H1 (cell line): ENCODE results near the gene OVCH1. TPM values are rescaled to one million over a fixed set of nuclear protein-coding genes. Genes with fewer than 3 reads are reported as not detected.

Source experiments
- GABPA ChIP-seq: IDR thresholded peaks from 2 replicates; pipeline ENCODE4 v1.6.1; 2011; ENCODE audit warnings: mild to moderate bottlenecking, low read length, moderate library complexity, borderline replicate concordance; ENCODE audit not compliant: insufficient read depth
- polyA plus RNA-seq, 7 experiments: library from polyadenylated mRNA; depleted of rRNA in 3 of 7; stranded (reverse) in 5 of 7; unstranded in 2 of 7; fragments of >200 nt in 5 of 7; fragments of 200-250 nt in 2 of 7; gene quantifications; 1 replicate in 5 of 7; 2 replicates in 1 of 7; 4 replicates in 1 of 7; pipeline versions ENCODE4 v1.2.1 to v1.2.3, GENCODE V29; 2011 to 2013; ENCODE audit warnings: missing spikeins in 2 of 7, mixed read lengths in 2 of 7
- total RNA-seq: library from RNA; stranded (reverse); fragmentation: NEBNext Ultra II Directional; extraction: Animal tissue kit (Norgen Biotek cat#: 25700); gene quantifications from 2 replicates; pipeline ENCODE4 v1.2.1, GENCODE V29; 2021

The OVCH1 gene
- total and polyA plus RNA-seq, 2 of the 8 experiments (the other 6 are each of a cell fraction or from before 2014, with no cell fraction given), result 0.07 TPM; not detected in 1

DNA sequence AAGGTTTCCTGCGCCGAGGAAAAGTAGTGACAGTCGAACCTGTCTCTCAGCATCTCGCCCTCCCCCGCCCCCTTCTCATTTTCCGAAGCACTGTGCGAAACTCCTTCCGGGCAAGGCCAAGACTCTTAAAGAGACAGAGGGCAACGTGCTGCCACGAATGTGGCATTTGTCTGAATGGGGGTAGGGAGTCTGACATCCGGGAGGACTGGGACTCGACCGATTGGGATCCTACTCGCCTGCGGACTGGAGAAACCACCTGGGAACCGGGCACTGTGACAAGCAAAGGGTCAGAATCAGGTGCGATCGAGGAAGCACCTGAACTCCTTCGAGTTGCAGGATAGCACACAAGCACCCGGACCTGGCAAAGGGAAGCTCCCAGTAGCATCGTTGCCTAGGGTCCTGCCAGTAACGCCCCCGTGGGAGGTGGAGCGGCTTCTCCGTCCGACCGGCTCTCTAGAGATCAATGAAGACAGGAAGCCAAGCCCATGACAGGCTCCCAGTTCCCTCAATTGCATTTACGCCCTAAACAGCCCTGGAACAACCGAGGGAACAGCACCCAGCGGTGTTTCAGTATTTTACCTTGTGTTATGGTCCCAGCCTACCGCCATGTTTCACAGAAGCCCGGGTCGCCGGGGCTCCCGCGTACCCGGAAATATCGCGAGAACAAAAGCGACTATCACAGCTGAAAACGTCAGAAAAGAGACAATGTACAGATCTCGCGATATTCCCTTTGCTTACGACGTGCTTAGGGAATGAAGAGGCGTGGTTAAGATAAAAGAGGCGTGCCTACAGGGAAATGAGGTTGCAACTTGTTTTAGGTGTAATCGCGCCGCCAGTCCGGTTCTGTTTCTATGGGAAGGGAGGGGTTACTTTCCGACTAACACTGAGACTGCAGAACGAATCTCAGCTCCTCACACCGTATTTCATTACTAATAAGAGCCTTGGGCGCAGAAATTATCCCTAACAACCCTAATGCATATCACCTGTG is 116.7 kb downstream of the OVCH1 start, which contains the start of gene ERGIC2 (continued):
- no peak for TF ChIP-seq GABPA

Other genes starting within 250 kb of the OVCH1 start
- gene ERGIC2, start 116.5 kb downstream of the OVCH1 start, total RNA-seq, result 54.8 and 61.8 TPM in 2 replicates
- gene ERGIC2, start 116.5 kb downstream of the OVCH1 start, polyA plus RNA-seq (2011; rRNA removed), result 7.0 and 16.5 TPM in 2 replicates